Caco-2 (cell line): ENCODE results near the gene RGS7. TPM values are rescaled to one million over a fixed set of nuclear protein-coding genes. Genes with fewer than 3 reads are reported as not detected.
"Not testable (repeated sequence)": the region's sequence is repeated elsewhere in the genome, so short reads cannot be mapped to it uniquely, and the experiment has no call there.

Source experiments
- BruUV-seq: library from RNA; stranded (reverse); fragments of 400-500 nt; replicated peaks from 2 replicates; lab custom pipeline; 2021; lab: Mats Ljungman, UMichigan
- CTCF ChIA-PET: fragments of 300-600 bp; sonication (Branson Sonifier 250); formaldehyde crosslinking; loops from one replicate; lab custom pipeline; 2022; ENCODE audit warnings: antibody characterized with exemption; lab: Charles Lee
- POLR2A ChIA-PET: fragments of 300-600 bp; sonication (Branson Sonifier 250); formaldehyde crosslinking; loops from one replicate; lab custom pipeline; 2022; ENCODE audit warnings: antibody characterized with exemption; lab: Charles Lee
- DNase-seq, 2 experiments: peaks; one replicate each; pipeline versions ENCODE4 v3.0.0 to v3.0.0-alpha.2; 2020 to 2022
- H3K27me3 ChIP-seq: replicated peaks from 2 replicates; pipeline ENCODE4 v1.6.0; 2011; ENCODE audit warnings: low read length; ENCODE audit not compliant: control insufficient read depth, insufficient read depth
- H3K36me3 ChIP-seq: 2 replicates; pipeline ENCODE4 v1.5.1; 2011; ENCODE audit warnings: low read length; ENCODE audit not compliant: control insufficient read depth, insufficient read depth
- H3K4me1 ChIP-seq: fragments of 250-450 bp; sonication (Bioruptor Pico); 2 replicates; pipeline ENCODE4 v1.5.1; 2020; ENCODE audit warnings: mild to moderate bottlenecking
- H3K4me3 ChIP-seq: 2 replicates; pipeline ENCODE4 v1.5.1; 2011; ENCODE audit warnings: low read depth, mild to moderate bottlenecking, control low read depth, low read length
- H3K9me3 ChIP-seq: fragments of 250-450 bp; sonication (Bioruptor Pico); 2 replicates; pipeline ENCODE4 v1.5.1; 2020; ENCODE audit warnings: mild to moderate bottlenecking, moderate library complexity
- H3K27ac Mint-ChIP-seq: one replicate; pipeline ENCODE4 v1.8.0; 2022; ENCODE audit warnings: mixed read lengths; ENCODE audit not compliant: unreplicated experiment
- H3K27me3 Mint-ChIP-seq: one replicate; pipeline ENCODE4 v1.8.0; 2022; ENCODE audit warnings: mixed read lengths; ENCODE audit not compliant: insufficient read depth, unreplicated experiment
- H3K36me3 Mint-ChIP-seq: one replicate; pipeline ENCODE4 v1.8.0; 2022; ENCODE audit warnings: mild to moderate bottlenecking, mixed read lengths; ENCODE audit not compliant: insufficient read depth, unreplicated experiment
- H3K4me1 Mint-ChIP-seq: one replicate; pipeline ENCODE4 v1.8.0; 2022; ENCODE audit warnings: low read depth, mixed read lengths; ENCODE audit not compliant: unreplicated experiment
- H3K4me3 Mint-ChIP-seq: one replicate; pipeline ENCODE4 v1.8.0; 2022; ENCODE audit warnings: mild to moderate bottlenecking, moderate library complexity, mixed read lengths; ENCODE audit not compliant: unreplicated experiment
- H3K9me3 Mint-ChIP-seq: one replicate; pipeline ENCODE4 v1.8.0; 2022; ENCODE audit warnings: mixed read lengths; ENCODE audit not compliant: unreplicated experiment
- CTCF ChIP-seq, 2 experiments: fragments of 200-600 bp in 1 of 2; IDR thresholded peaks; 1 replicate in 1 of 2; 2 replicates in 1 of 2; pipeline versions ENCODE4 v1.5.1 to v1.8.0; 2011 to 2022; ENCODE audit warnings: antibody characterized with exemption in 1 of 2, control low read depth in 1 of 2, inconsistent platforms in 1 of 2, low read depth in 1 of 2, low read length in 1 of 2, mild to moderate bottlenecking in 1 of 2, moderate library complexity in 1 of 2; ENCODE audit not compliant: insufficient read depth in 1 of 2, severe bottlenecking in 1 of 2, unreplicated experiment in 1 of 2
- intact Hi-C: fragments of 100-400 bp; cut with micrococcal nuclease; formaldehyde crosslinking; loops from one replicate; pipeline ENCODE4 v1.10.0; 2022; ENCODE audit not compliant: unreplicated experiment
- total RNA-seq: library from RNA; stranded (reverse); gene quantifications from 2 replicates; pipeline ENCODE4 v1.2.3, GENCODE V29; 2022

RGS7 gene
- total RNA-seq, 1 experiment from 2014 or later, result not detected

- H3K4me1 Mint-ChIP-seq, result no peaks in the 10 kb centered on the region
- TF ChIP-seq CTCF (IDR thresholded peaks at IDR 0.05; ENCODE audit: insufficient read depth in 1 of 2, low read depth in 1 of 2, low read length in 1 of 2, severe bottlenecking in 1 of 2, unreplicated experiment in 1 of 2), result no peak
- no peaks in the 10 kb centered on the region for H3K27me3 Mint-ChIP-seq
- Histone ChIP-seq H3K9me3 (no peaks in the 10 kb centered on the region), H3K36me3 (no peaks in the 10 kb centered on the region), H3K4me3 (no peak overlapping the region), H3K4me1 (no peaks in the 10 kb centered on the region), H3K27me3 (no peaks in the 10 kb centered on the region)
- no peak overlapping the region for H3K27ac Mint-ChIP-seq
- no peaks in the 10 kb centered on the region for H3K36me3 Mint-ChIP-seq
- BruUV-seq, result no TSS peak
- DNase-seq, result no peak
- intact Hi-C loops, result no loop called here
- no peak overlapping the region for H3K4me3 Mint-ChIP-seq
- no peaks in the 10 kb centered on the region for H3K9me3 Mint-ChIP-seq
- CTCF ChIA-PET, result no interaction called here
- POLR2A ChIA-PET, result no interaction called here
Observed at GRCh38 chr1:240737298-240737697, 619.7 kb downstream of the RGS7 start.

GRCh38 chr1:240734705-240735104 is 622.3 kb downstream of the RGS7 start:
- H3K9me3 Mint-ChIP-seq, H3K4me1 Mint-ChIP-seq, H3K27ac Mint-ChIP-seq, H3K36me3 Mint-ChIP-seq, DNase-seq, H3K4me3 ChIP-seq, BruUV-seq, H3K4me1 ChIP-seq, H3K27me3 Mint-ChIP-seq, H3K9me3 ChIP-seq, H3K4me3 Mint-ChIP-seq, H3K27me3 ChIP-seq, POLR2A ChIA-PET, H3K36me3 ChIP-seq: not testable (repeated sequence)
- intact Hi-C loops, result loop anchor here (5.0 kb wide), 2 partner anchors 73 to 673 kb away; no protein-coding TSS in a partner anchor
- CTCF ChIA-PET, result interaction anchor here (0.7 kb wide), 1 partner anchor 212 kb away, joined by 3 read pairs; no protein-coding TSS in a partner anchor

- Mint-ChIP-seq H3K4me1 (no peaks in the 10 kb centered on the region), H3K27ac (no peak overlapping the region), H3K4me3 (no peak overlapping the region), H3K27me3 (no peaks in the 10 kb centered on the region), H3K36me3 (no peaks in the 10 kb centered on the region), H3K9me3 (no peaks in the 10 kb centered on the region)
- no TSS peak for BruUV-seq
- TF ChIP-seq CTCF (IDR thresholded peaks at IDR 0.05; ENCODE audit: insufficient read depth in 1 of 2, low read depth in 1 of 2, low read length in 1 of 2, severe bottlenecking in 1 of 2, unreplicated experiment in 1 of 2), result no peak
- H3K4me1 ChIP-seq, result no peaks in the 10 kb centered on the region
- ChIA-PET CTCF (interaction anchor here (0.6 to 0.7 kb wide), 2 partner anchors 212 to 918 kb away, joined by 3 read pairs; no protein-coding TSS in a partner anchor), POLR2A (no interaction called here)
- no peak for DNase-seq
- no peaks in the 10 kb centered on the region for H3K36me3 ChIP-seq
- no peaks in the 10 kb centered on the region for H3K9me3 ChIP-seq
- intact Hi-C loops, result loop anchor here (5.0 kb wide), 2 partner anchors 73 to 673 kb away; no protein-coding TSS in a partner anchor
- H3K27me3 ChIP-seq, result no peaks in the 10 kb centered on the region
- no peak overlapping the region for H3K4me3 ChIP-seq
Observed at GRCh38 chr1:240734001-240734400, 623.0 kb downstream of the RGS7 start.
